Measurements from ENCODE around the gene ZNF444.

- TF ChIP-seq MAX (IDR thresholded peaks at IDR 0.05; ENCODE audit: insufficient read depth, insufficient read length) (no peak), CTCF (IDR thresholded peaks at IDR 0.05; ENCODE audit: extremely low read depth in 1 of 2, insufficient read depth in 1 of 2, low read depth in 1 of 2, low read length in 2 of 2) (no peak), POLR2A (IDR thresholded peaks at IDR 0.05; ENCODE audit: low read depth, low read length) (no peak), POLR2AphosphoS5 (IDR thresholded peaks at IDR 0.05; ENCODE audit: insufficient read depth, low read depth, low read length) (no peak), FOS (IDR thresholded peaks at IDR 0.05; ENCODE audit: borderline replicate concordance, insufficient read depth, low read length) (no peak), EZH2 (IDR thresholded peaks at IDR 0.05; ENCODE audit: borderline replicate concordance, low read depth, low read length, severe bottlenecking) (no peak), MYC (IDR thresholded peaks at IDR 0.05; ENCODE audit: low read depth, low read length) (no peak), JUN (IDR thresholded peaks at IDR 0.05; ENCODE audit: borderline replicate concordance, insufficient read depth, insufficient read length, low read depth) (no peak)
These were observed 3.3 kb downstream of the ZNF444 start for GRCh38 chr19:56144376-56144775.

Measured in endothelial cell of umbilical vein (primary cell).